Neural progenitor cell (in vitro differentiated cells): ENCODE results near the gene AREL1. TPM values are rescaled to one million over a fixed set of nuclear protein-coding genes. Genes with fewer than 3 reads are reported as not detected.

Source experiments
- DNase-seq: peaks from one replicate; pipeline ENCODE4 v3.0.0-alpha.2; 2016; ENCODE audit warnings: low spot score
- H2AFZ ChIP-seq: fragments of 200-600 bp; sonication (generic); replicated peaks from 2 replicates; pipeline ENCODE4 v1.6.1; 2016; ENCODE audit warnings: antibody characterized with exemption
- H3F3A ChIP-seq: fragments of 200-600 bp; sonication (generic); 2 replicates; pipeline ENCODE4 v1.6.1; 2016; ENCODE audit warnings: antibody characterized with exemption, low read depth
- H3K27ac ChIP-seq: fragments of 200-600 bp; sonication (generic); 2 replicates; pipeline ENCODE4 v1.5.1; 2016; ENCODE audit warnings: mild to moderate bottlenecking
- H3K27me3 ChIP-seq: fragments of 200-600 bp; sonication (generic); 2 replicates; pipeline ENCODE4 v1.6.1; 2016; ENCODE audit warnings: mild to moderate bottlenecking, moderate library complexity
- H3K36me3 ChIP-seq: fragments of 200-600 bp; sonication (generic); 2 replicates; pipeline ENCODE4 v1.5.1; 2016
- H3K4me1 ChIP-seq: fragments of 200-600 bp; sonication (generic); 2 replicates; pipeline ENCODE4 v1.6.1; 2016; ENCODE audit warnings: mixed run types
- H3K4me2 ChIP-seq: fragments of 200-600 bp; sonication (generic); 2 replicates; pipeline ENCODE4 v1.6.1; 2016
- H3K4me3 ChIP-seq: fragments of 200-600 bp; sonication (generic); 2 replicates; pipeline ENCODE4 v1.5.1; 2016
- H3K79me2 ChIP-seq: fragments of 200-600 bp; sonication (generic); 2 replicates; pipeline ENCODE4 v1.6.1; 2016; ENCODE audit warnings: low read depth
- H3K9ac ChIP-seq: fragments of 200-600 bp; sonication (generic); 2 replicates; pipeline ENCODE4 v1.6.1; 2016
- H3K9me3 ChIP-seq: fragments of 200-600 bp; sonication (generic); 2 replicates; pipeline ENCODE4 v1.5.1; 2016; ENCODE audit warnings: low read depth
- H4K20me1 ChIP-seq: fragments of 200-600 bp; sonication (generic); 2 replicates; pipeline ENCODE4 v1.6.1; 2016; ENCODE audit warnings: low read depth
- H3K27ac Mint-ChIP-seq: 3 replicates; pipeline ENCODE4 v1.8.0; 2021; ENCODE audit warnings: mixed read lengths
- H3K27me3 Mint-ChIP-seq: 2 replicates; pipeline ENCODE4 v1.8.0; 2022; ENCODE audit warnings: low read depth, mild to moderate bottlenecking, inconsistent platforms, moderate library complexity, mixed read lengths; ENCODE audit not compliant: insufficient read depth
- H3K36me3 Mint-ChIP-seq: 3 replicates; pipeline ENCODE4 v1.8.0; 2021; ENCODE audit warnings: mixed read lengths
- H3K4me1 Mint-ChIP-seq: 3 replicates; pipeline ENCODE4 v1.8.0; 2021; ENCODE audit warnings: mixed read lengths
- H3K4me3 Mint-ChIP-seq: 3 replicates; pipeline ENCODE4 v1.8.0; 2021; ENCODE audit warnings: mild to moderate bottlenecking, moderate library complexity, mixed read lengths
- H3K9me3 Mint-ChIP-seq: 3 replicates; pipeline ENCODE4 v1.8.0; 2020; ENCODE audit warnings: mixed read lengths
- CTCF ChIP-seq: fragments of 200-600 bp; sonication (generic); IDR thresholded peaks from 2 replicates; pipeline ENCODE4 v1.5.1; 2017; ENCODE audit warnings: antibody characterized with exemption, mild to moderate bottlenecking
- EZH2 ChIP-seq: fragments of 200-600 bp; sonication (generic); IDR thresholded peaks from 2 replicates; pipeline ENCODE4 v1.6.1; 2017; ENCODE audit warnings: antibody characterized with exemption, mild to moderate bottlenecking, moderate library complexity
- EZH2phosphoT487 ChIP-seq: fragments of 200-600 bp; sonication (generic); IDR thresholded peaks from 2 replicates; pipeline ENCODE4 v1.6.1; 2017; ENCODE audit warnings: antibody characterized with exemption
- total RNA-seq: library from RNA; depleted of rRNA; stranded (reverse); fragments of >200 nt; gene quantifications from 2 replicates; pipeline ENCODE4 v1.2.3, GENCODE V29; 2015; ENCODE audit warnings: low replicate concordance

The AREL1 gene
- total RNA-seq, 1 donor from 2014 or later: 25.2 TPM

- Histone ChIP-seq H3K4me3 (no peak overlapping the region), H4K20me1 (no peaks in the 10 kb centered on the region), H2AFZ (no peak overlapping the region), H3K27ac (no peak overlapping the region), H3F3A (no peaks in the 10 kb centered on the region), H3K27me3 (no peaks in the 10 kb centered on the region), H3K9me3 (no peaks in the 10 kb centered on the region), H3K4me1 (peaks cover 18% of the 10 kb centered on the region), H3K36me3 (no peaks in the 10 kb centered on the region), H3K79me2 (no peaks in the 10 kb centered on the region), H3K9ac (no peak overlapping the region), H3K4me2 (peak overlapping the region; percentile 35)
- Mint-ChIP-seq H3K27me3 (peaks cover 7% of the 10 kb centered on the region), H3K4me3 (no peak overlapping the region), H3K4me1 (peaks cover 31% of the 10 kb centered on the region), H3K36me3 (no peaks in the 10 kb centered on the region), H3K27ac (peak overlapping the region; percentile 78), H3K9me3 (no peaks in the 10 kb centered on the region)
- TF ChIP-seq EZH2phosphoT487: no peak
- DNase-seq: peak; percentile 27
These were observed 81.8 kb downstream of the AREL1 start for GRCh38 chr14:74630881-74631690.

- DNase-seq: no peak
- no peak overlapping the region for H3K4me3 ChIP-seq
- H3K27ac Mint-ChIP-seq: no peak overlapping the region
- no peaks in the 10 kb centered on the region for H4K20me1 ChIP-seq
- H3K27ac ChIP-seq: no peak overlapping the region
- H2AFZ ChIP-seq: no peak overlapping the region
- no peak overlapping the region for H3K4me2 ChIP-seq
- TF ChIP-seq EZH2phosphoT487 (no peak), EZH2 (no peak), CTCF (no peak)
- peaks cover 18% of the 10 kb centered on the region for H3K4me1 Mint-ChIP-seq
- peaks cover 10% of the 10 kb centered on the region for H3K27me3 Mint-ChIP-seq
- H3K27me3 ChIP-seq: no peaks in the 10 kb centered on the region
- peaks cover 14% of the 10 kb centered on the region for H3K4me1 ChIP-seq
- H3K36me3 Mint-ChIP-seq: no peaks in the 10 kb centered on the region
- H3F3A ChIP-seq: no peaks in the 10 kb centered on the region
- H3K79me2 ChIP-seq: no peaks in the 10 kb centered on the region
- H3K9me3 ChIP-seq: no peaks in the 10 kb centered on the region
- H3K9ac ChIP-seq: no peak overlapping the region
- H3K4me3 Mint-ChIP-seq: no peak overlapping the region
- no peaks in the 10 kb centered on the region for H3K36me3 ChIP-seq
- H3K9me3 Mint-ChIP-seq: no peaks in the 10 kb centered on the region
These were observed 84.5 kb downstream of the AREL1 start for GRCh38 chr14:74628418-74628817.

GRCh38 chr14:74627076-74627475 lies 85.8 kb downstream of the AREL1 start:
- H3K4me3 Mint-ChIP-seq: no peak overlapping the region
- H3K9me3 ChIP-seq: no peaks in the 10 kb centered on the region
- no peak overlapping the region for H3K9ac ChIP-seq
- H2AFZ ChIP-seq: no peak overlapping the region
- H3K27me3 Mint-ChIP-seq: peaks cover 12% of the 10 kb centered on the region
- H3K9me3 Mint-ChIP-seq: no peaks in the 10 kb centered on the region
- no peak overlapping the region for H3K27ac Mint-ChIP-seq
- no peak for DNase-seq
- peaks cover 13% of the 10 kb centered on the region for H3K4me1 ChIP-seq
- peaks cover 13% of the 10 kb centered on the region for H3K4me1 Mint-ChIP-seq
- no peaks in the 10 kb centered on the region for H3K27me3 ChIP-seq
- no peak overlapping the region for H3K27ac ChIP-seq
- no peaks in the 10 kb centered on the region for H3K36me3 ChIP-seq
- H3F3A ChIP-seq: no peaks in the 10 kb centered on the region
- H4K20me1 ChIP-seq: no peaks in the 10 kb centered on the region
- no peak for TF ChIP-seq CTCF
- no peak for TF ChIP-seq EZH2phosphoT487
- no peak for TF ChIP-seq EZH2
- no peaks in the 10 kb centered on the region for H3K79me2 ChIP-seq
- no peak overlapping the region for H3K4me3 ChIP-seq
- no peaks in the 10 kb centered on the region for H3K36me3 Mint-ChIP-seq
- no peak overlapping the region for H3K4me2 ChIP-seq

GRCh38 chr14:74622257-74622656 lies 90.6 kb downstream of the AREL1 start:
- no peak for DNase-seq
- Histone ChIP-seq H3K79me2 (no peaks in the 10 kb centered on the region), H3K27ac (no peak overlapping the region), H2AFZ (no peak overlapping the region), H3K27me3 (no peaks in the 10 kb centered on the region), H3K36me3 (no peaks in the 10 kb centered on the region), H3K9ac (no peak overlapping the region), H3K9me3 (no peaks in the 10 kb centered on the region), H3F3A (no peaks in the 10 kb centered on the region), H4K20me1 (no peaks in the 10 kb centered on the region), H3K4me3 (no peak overlapping the region), H3K4me1 (peaks cover under 1% of the 10 kb centered on the region), H3K4me2 (no peak overlapping the region)
- TF ChIP-seq EZH2phosphoT487 (no peak), EZH2 (no peak), CTCF (no peak)
- no peak overlapping the region for H3K27ac Mint-ChIP-seq
- no peak overlapping the region for H3K4me3 Mint-ChIP-seq
- peaks cover 15% of the 10 kb centered on the region for H3K4me1 Mint-ChIP-seq
- peaks cover 7% of the 10 kb centered on the region for H3K27me3 Mint-ChIP-seq
- H3K36me3 Mint-ChIP-seq: no peaks in the 10 kb centered on the region
- H3K9me3 Mint-ChIP-seq: no peaks in the 10 kb centered on the region
